Stimulated activated CD8-positive, alpha-beta memory T cell treated with anti-CD3 and anti-CD28 coated beads, Interleukin-7, amount 100 ng/mL, for 4 hours (primary cell): ENCODE results near the gene SPATA13.
"Not testable (repeated sequence)": the region's sequence is repeated elsewhere in the genome, so short reads cannot be mapped to it uniquely, and the experiment has no call there.

ENCODE experiments used
- DNase-seq, 2 donors: peaks; one replicate each; pipeline ENCODE4 v3.0.0-alpha.2; 2020; ENCODE audit warnings: low read depth in 2 of 2

SPATA13 gene

DNA sequence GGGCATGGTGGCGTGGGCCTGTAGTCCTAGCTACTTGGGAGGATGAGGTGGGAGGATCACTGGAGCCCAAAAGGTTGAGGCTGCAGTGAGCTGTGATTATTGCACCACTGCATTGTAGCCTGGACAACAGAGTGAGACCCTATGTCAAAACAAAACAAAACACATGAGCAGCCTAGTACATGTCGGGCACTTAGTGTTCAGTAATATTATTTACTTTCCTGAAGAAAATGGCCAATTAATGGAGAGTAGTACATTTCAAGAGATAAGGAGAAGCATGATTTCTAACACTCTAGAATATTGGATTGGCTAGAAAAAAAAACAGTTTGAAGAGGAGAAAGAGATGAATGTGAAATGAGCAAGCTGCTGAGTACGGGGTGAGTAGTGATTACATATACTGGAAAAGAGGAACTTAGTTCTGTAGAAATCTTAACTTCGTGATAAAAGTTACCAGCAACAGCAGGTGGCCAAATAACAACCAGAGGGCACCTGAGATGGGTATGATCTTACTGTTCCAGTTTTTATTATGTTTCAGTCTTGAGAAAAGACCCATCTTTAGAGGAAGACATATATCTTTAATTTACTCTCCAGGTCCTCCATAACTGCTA, 36.2 kb downstream of the SPATA13 start:
- DNase-seq, result no peak

GRCh38 chr13:24199016-24199415, 38.5 kb downstream of the SPATA13 start:
- no peak for DNase-seq

GRCh38 chr13:24202215-24202614, 41.7 kb downstream of the SPATA13 start:
- no peak for DNase-seq

- DNase-seq, result no peak
Measured at GRCh38 chr13:24203273-24203672, 42.8 kb downstream of the SPATA13 start.

DNA sequence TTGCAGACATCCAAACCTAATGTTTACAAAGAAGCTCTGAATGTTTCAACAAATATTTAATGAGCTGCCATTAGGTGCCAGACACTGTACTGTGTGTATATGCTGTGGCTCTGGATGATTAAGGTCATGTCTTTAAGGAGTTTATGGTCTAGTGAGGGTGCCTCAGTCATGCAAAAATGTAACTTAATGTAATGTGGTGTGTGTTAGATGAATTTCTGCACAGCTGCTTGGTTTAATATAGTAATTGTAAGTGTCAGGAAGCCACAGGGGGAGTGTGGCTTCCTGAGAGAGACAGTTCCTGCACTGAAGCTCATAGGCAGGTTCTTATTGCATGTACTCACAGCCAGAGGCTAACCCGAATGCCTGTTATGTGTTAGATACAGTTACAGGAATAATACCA, 43.3 kb downstream of the SPATA13 start:
- DNase-seq, result no peak

DNA sequence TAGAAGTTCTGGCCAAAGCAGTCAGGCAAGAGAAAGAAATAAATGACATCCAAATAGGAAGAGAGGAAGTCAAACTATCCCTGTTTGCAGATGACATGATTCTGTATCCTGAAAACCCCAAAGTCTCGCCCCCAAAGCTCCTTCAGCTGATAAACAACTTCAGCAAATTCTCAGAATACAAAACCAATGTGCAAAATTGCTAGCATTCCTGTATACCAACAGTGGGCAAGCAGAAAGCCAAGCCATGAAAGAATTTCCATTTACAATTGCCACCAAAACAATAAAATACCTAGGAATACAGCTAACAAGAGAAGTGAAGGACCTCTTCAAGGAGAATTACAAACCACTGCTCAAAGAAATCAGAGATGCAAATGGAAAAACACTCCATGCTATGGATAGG, 44.6 kb downstream of the SPATA13 start:
- DNase-seq, result not testable (repeated sequence)

GRCh38 chr13:24207841-24208667, 47.5 kb downstream of the SPATA13 start:
- DNase-seq, result no peak

DNA sequence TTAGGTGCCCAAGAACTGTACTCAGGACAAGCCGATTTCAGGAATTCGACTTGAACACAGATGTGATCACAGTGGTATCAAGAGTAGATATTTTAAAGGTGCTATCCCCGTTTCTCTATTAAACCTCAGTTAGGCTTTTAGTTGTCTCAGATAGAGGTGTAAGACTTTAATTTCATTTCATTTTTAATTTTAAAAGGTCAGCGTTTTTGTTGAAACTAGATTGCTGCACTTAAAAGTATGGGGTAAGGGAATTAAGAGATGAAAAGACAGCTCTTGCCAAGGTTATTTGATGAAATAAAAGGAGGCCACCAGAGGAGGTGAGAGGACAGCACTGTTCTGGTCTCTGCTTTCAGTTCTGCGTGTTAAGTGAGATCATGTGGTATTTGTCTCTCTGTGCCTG, 48.6 kb downstream of the SPATA13 start:
- DNase-seq, result no peak

GRCh38 chr13:24212254-24212653, 51.7 kb downstream of the SPATA13 start:
- no peak for DNase-seq

- no peak for DNase-seq
Measured at GRCh38 chr13:24212674-24213073, 52.2 kb downstream of the SPATA13 start.

- no peak for DNase-seq
Measured at GRCh38 chr13:24213932-24214331, 53.4 kb downstream of the SPATA13 start.

- DNase-seq, result no peak
Measured at GRCh38 chr13:24214528-24214927, 54.0 kb downstream of the SPATA13 start.

DNA sequence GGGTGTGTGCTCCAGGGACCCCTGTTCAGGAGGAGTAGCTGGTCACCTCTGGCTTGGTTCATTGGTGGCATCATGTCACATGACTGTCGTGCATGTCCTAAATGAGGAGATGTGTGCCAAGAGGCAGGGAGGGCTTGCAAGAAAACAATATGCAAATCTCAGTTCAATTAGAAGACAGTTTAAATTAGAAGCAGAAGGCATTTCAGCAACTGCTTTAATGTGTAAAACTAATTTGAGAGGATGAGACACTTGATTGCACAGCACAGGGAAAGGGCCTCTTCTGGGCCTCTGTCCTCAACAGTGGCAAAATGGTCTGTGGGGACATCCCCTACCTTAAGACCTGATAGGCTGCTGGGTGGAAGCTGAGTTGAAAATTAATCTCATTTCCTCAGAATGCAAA, 54.6 kb downstream of the SPATA13 start:
- no peak for DNase-seq

DNA sequence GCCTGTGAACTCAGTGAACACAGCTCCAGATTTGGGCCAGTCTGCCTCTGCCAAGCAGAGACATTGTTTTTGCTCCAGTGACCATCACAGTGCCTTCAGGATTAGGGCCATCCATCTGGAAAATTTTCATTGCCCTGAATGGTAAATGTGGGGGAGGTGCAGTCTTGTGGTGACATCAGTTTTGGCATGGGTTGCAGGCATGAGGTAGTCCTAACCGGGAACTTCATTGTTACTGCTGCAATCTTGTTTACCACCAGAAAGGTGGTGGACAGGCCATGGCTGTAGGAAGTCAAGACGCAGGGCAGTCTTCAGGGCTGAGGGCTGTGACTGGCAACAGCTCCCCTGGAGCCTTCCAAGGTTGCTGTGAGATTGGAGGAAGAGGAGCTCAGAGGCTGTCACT, 55.2 kb downstream of the SPATA13 start:
- no peak for DNase-seq

GRCh38 chr13:24216176-24216575, 55.7 kb downstream of the SPATA13 start:
- DNase-seq, result no peak

DNA sequence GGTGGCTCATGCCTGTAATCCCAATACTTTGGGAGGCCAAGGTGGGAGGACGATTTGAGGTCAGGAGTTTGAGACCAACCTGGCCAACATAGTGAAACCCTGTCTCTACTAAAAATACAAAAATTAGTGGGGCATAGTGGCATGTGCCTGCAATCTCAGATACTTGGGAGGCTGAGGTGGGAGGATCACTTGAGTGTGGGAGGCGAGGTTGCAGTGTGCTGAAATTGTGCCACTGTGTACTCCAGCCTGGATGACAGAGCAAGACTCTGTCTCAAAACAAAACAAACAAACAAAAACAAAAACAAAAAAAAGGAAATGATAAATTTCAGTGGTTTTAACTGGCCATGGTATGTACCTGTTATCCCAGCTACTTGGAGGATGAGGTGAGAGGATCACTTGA, 56.3 kb downstream of the SPATA13 start:
- DNase-seq, result not testable (repeated sequence)

- DNase-seq, result no peak
Measured at GRCh38 chr13:24217601-24218281, 57.2 kb downstream of the SPATA13 start.

- DNase-seq, result no peak
Measured at GRCh38 chr13:24218338-24218737, 57.8 kb downstream of the SPATA13 start.

- DNase-seq, result no peak
Measured at GRCh38 chr13:24218977-24219376, 58.5 kb downstream of the SPATA13 start.

DNA sequence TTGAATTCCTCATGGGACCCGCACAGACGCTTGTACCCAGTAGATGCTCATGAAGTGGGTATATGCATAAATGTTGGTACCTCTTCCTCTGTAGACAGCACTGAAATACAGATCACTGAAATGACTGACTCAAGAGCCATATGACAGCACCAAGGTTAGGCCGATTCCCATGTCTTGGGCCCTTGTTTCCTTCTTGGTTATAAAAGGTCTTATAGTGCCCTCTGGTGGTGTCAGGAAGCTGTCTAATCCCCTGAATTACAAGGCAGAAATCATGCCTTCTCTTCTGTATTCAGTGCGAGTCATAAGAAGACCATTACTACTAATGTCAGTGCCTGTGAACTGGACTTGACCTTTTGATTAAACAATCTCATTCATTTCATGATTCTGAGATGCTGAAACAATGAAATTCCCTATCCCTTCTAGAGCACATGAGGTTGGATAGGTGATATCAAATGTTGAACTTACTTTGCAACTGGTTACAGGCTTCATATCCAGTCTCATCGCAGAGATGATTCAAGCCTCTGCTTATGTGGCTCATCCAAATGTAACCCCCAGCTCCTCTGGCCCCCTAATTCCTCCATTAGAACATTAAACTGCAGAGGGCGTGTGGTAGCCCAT, 59.7 kb downstream of the SPATA13 start:
- peak in 1 of 2 donors; percentile 42 for DNase-seq

GRCh38 chr13:24221007-24221406, 60.5 kb downstream of the SPATA13 start:
- DNase-seq, result no peak

DNA sequence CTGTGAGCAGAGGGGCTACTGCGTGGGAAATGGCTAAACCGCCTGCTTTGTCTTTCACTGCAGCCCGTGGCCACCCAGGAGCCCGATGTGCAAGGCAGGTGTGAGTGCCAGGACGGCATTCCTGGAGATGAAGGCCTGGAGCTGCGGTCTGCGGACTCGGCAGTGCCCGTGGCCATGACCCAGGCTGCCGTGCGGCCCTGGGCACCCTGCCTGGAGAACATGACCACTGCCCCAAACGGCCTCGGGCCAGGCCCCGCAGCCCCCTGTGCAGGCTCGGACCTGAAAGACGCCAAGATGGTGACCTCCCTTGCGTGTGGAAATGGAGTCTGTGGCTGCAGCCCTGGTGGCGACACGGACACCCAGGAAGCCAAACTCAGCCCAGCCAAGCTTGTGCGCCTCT, 62.2 kb downstream of the SPATA13 start:
- DNase-seq, result no peak
